ENCODE results near the gene VGLL4.
"Not testable (repeated sequence)": the region's sequence is repeated elsewhere in the genome, so short reads cannot be mapped to it uniquely, and the experiment has no call there.

Gene VGLL4

DNA sequence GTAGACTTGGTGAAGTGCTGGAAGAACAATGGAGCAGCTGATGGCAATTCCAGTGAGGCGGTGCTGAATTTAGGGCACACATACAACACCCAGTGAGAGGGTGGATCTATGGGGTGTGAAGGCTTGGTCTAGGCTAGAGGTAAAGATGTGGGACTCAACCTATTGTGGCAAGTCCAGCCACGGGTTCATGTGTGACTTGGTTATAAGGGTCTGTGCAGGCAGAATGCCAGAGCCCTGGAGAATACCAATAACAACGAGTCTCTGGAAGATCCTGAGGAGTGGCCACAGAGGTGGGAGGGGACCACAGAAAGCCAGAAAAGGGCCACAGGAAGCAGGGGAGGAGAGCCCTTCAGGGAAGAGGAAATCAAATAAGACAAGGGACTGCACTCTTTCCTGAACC lies 55.0 kb downstream of the VGLL4 start:
- in situ Hi-C loops (cut with HindIII; ENCODE audit: low sequenced_read_pairs): no loop called here

DNA sequence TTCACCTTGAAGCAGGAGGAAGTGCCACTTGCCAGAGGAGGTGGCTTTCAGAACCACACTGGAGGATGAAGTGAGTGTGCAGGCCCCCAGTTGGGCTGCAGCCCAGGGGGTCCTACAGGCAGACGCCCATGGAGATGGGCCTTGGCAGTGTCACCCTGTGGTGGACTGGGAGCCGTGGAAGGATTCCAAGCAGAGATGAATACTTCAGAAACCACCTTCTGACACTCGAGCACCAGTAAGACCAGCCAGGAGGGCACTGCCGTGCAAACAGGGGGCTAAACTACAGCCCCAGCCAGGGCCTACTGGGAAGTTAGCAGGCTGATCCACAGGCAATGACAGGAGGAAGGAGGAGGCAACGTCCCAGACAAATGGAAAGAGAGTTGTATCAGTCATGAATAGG lies 55.4 kb downstream of the VGLL4 start:
- in situ Hi-C loops (cut with HindIII; ENCODE audit: low sequenced_read_pairs): no loop called here

DNA sequence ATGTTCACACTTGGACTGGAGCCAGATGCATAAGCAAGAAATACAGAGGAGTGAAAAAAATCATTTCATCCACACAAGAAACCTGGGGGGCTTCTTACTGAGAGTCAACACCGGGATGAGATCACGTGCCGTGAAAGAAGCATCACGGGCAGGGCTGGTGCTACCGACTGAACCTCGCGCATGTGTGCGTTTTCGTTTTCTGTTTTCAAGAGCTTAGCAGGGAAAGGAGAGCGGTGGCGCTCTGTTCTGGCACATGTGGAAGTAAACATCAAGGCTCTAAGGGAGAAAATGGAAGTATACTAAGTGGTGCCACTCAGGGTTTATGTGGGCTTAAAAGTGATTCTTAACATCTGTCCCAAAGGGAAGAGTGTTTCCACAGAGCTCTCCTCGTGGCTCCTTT lies 55.9 kb downstream of the VGLL4 start:
- in situ Hi-C loops (cut with HindIII; ENCODE audit: low sequenced_read_pairs): no loop called here

DNA sequence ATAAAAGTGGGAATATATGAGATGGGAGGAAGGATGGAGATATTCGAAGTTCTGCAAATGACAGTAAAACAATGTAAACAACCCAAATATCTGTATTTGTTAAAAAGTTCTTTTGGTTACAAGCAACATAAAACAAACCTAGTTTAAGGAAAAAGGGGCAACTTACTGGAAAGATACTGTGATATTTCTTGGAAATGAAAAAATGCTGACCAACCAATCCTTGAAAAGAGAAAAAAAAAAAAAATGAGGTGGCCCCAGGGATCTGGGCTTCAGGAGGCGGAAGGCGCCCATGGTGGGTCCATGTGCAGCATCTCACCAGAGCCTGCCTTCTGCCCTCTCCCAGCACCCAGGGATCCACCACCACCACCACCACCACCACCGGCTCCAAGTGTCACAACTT lies 59.1 kb downstream of the VGLL4 start:
- in situ Hi-C loops (cut with HindIII; ENCODE audit: low sequenced_read_pairs): no loop called here

DNA sequence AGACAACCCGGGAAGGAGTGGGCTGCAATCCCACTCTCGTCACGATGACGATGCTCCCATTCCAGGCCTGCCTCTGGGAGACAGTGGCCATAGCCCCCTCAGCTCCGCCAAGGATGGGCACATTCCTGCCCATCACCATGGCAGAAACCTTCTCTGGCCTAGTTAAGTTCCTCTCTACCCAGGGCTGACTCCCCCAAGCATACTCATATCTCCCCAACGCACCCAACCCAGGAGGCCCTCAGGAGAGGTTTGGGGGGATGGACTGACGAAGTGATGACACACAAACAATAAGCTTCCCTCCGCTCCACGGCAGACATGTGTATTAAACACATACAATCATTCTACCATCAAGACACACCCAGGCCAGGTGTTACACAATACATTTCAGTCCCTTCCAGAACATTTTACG lies 60.1 kb downstream of the VGLL4 start:
- in situ Hi-C loops (cut with HindIII; ENCODE audit: low sequenced_read_pairs): no loop called here

DNA sequence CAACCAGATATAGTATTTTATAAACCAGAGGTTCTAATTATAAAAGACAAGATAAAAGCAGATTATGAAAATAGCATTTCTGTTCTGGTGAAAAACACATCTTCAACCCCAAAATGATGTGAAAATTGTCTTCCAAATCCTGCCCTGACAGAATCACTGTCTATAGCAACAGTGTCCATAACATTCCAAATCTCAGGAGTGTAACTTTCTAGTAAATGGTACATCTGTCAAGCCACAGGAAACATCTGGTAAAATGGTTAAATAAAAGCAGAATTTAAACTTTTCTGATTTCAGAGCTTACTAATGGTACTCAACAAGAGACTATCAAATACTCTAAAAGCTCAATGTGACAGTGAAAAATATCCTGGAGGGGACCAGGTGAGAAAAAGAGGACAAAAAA lies 60.5 kb downstream of the VGLL4 start:
- in situ Hi-C loops (cut with HindIII; ENCODE audit: low sequenced_read_pairs): no loop called here

DNA sequence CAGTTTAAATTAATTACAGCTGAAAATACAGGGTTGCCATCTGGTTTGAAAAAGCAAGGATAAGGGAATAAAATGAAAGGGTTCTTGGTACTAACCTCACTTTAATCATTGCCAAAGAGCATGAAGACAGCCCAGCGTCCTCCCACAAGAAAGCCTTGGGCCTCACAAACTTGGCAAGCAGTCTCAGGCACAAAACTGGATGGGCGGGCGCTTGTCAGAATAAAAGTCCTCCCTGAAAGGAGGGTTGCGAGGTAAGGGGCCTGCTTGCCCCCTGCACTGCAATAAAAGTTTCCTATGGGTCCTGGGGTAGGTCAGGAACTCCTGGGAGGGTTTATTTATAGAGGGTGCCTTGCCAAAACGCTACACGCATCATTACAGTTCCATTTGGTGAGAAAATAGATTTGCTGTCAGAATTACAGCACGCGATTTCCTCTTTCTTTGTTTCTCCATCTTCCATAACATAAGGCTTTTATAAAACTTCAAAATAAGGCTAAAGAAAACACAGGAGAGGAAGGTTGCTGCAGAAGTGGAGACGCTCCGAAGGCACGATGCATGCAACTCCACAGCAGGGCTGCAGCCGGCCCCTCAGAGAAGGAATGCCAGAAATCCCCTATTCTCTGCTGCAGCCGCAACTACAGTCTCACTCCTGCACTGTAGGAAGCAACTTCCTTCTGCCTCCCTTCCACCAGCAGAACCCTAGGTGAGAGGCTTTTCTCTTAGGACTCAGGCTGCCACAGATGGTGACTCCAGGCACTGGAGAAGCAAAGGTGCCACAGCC lies 61.3 kb downstream of the VGLL4 start:
- in situ Hi-C loops (cut with HindIII; ENCODE audit: low sequenced_read_pairs): no loop called here

- in situ Hi-C loops (cut with HindIII; ENCODE audit: low sequenced_read_pairs): no loop called here
These were observed 62.2 kb downstream of the VGLL4 start for GRCh38 chr3:11581237-11582190.

DNA sequence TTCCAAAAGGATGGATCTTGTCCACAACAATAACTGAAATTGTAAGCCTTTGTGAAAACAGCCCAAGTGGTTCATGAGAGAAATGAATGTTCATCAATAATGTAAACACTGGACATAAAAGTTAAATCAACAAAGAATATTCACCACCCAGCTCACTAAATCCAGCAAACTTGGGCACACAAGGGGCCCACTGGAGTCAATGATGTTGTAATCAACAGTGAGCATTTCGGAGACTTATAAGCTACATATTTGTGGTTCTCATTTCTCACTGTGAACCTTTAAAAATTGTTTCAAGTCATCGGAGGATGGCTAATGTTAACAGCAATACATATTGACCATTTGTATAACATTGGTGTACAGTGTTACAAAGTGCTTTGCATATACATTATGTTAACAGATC lies 63.1 kb downstream of the VGLL4 start:
- in situ Hi-C loops (cut with HindIII; ENCODE audit: low sequenced_read_pairs): no loop called here

DNA sequence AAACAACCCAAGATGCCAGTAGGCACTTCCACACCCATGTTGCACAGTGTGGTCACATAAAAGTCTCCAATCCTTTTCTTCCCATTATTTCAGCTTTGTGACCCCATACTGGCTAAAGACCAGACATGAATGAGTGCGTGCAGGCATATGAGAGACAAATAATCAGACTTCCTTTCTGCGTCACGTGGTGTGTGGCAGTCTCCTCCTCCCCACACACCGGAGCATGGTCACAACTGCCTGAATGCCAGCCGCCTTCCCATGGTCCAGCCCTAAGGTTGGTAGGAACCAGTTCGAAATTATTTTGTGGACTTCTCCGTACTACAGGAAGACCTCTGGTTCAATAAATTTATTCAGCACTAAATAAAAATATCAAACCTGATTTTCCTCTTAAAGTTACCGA lies 65.5 kb downstream of the VGLL4 start:
- in situ Hi-C loops (cut with HindIII; ENCODE audit: low sequenced_read_pairs): no loop called here

- in situ Hi-C loops (cut with HindIII; ENCODE audit: low sequenced_read_pairs): no loop called here
These were observed 67.3 kb downstream of the VGLL4 start for GRCh38 chr3:11576453-11576852.

DNA sequence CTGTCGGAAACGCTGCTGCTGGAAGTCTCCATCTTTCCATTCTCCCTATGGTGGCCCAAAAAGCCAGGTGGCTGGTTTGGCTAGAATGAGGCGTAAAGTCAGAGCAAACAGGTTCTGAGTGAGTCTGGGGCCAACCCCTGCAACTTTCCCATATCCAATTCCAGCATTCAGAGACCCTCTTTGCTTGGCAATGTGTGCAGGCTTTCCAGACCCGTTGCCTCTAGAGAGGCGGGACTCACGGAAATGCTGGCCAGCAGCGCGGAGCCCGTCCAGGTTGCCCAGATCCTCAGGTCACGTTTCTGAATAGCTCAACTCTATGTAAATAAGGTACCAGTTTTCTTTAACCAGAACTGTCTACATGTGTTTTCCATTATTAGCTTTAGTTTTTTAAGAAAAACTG lies 68.0 kb downstream of the VGLL4 start:
- in situ Hi-C loops (cut with HindIII; ENCODE audit: low sequenced_read_pairs): no loop called here

GRCh38 chr3:11574981-11575669 lies 68.6 kb downstream of the VGLL4 start:
- in situ Hi-C loops (cut with HindIII; ENCODE audit: low sequenced_read_pairs): no loop called here

- in situ Hi-C loops (cut with HindIII; ENCODE audit: low sequenced_read_pairs): not testable (repeated sequence)
These were observed 71.1 kb downstream of the VGLL4 start for GRCh38 chr3:11572660-11573059.

GRCh38 chr3:11570789-11571495 lies 72.8 kb downstream of the VGLL4 start:
- in situ Hi-C loops (cut with HindIII; ENCODE audit: low sequenced_read_pairs): no loop called here

- in situ Hi-C loops (cut with HindIII; ENCODE audit: low sequenced_read_pairs): no loop called here
These were observed 73.5 kb downstream of the VGLL4 start for GRCh38 chr3:11570251-11570650.

- in situ Hi-C loops (cut with HindIII; ENCODE audit: low sequenced_read_pairs): no loop called here
These were observed 74.5 kb downstream of the VGLL4 start for GRCh38 chr3:11569156-11569741.

DNA sequence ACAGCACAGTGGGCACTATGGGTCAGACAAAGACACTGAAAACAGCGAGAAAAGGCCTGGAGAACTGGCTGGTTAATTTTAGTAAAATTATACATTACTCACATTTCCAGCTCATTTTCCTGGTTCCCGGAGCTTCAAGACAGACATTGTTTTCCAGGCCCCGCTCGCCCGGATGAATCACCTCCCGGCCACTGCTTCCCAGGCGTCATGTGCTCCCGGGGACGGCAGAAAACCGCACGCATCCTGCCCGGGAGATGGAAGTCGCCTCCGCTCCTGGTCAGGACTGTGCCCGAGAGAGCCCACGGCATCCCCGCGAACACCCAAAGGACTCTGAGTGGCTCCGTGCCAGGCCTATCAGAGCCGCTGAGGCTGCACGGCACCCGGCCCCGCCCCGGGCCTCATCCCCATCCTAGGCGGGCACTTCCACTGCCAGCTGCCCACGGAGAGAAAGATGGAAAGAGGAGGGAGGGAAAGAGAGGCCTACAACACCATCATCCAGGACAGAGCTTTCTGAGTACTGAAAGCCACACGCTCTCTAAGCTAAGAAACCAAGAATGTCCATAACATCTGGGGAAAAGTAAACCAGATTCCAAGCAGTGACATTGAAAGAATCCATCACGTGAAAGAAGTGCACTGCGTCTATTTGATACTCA lies 75.1 kb downstream of the VGLL4 start:
- in situ Hi-C loops (cut with HindIII; ENCODE audit: low sequenced_read_pairs): no loop called here

- in situ Hi-C loops (cut with HindIII; ENCODE audit: low sequenced_read_pairs): no loop called here
These were observed 75.9 kb downstream of the VGLL4 start for GRCh38 chr3:11567516-11568467.
